GM12892 (cell line): Measurements from ENCODE around the gene ABHD3.
"Not testable (repeated sequence)": the region's sequence is repeated elsewhere in the genome, so short reads cannot be mapped to it uniquely, and the experiment has no call there.

Source experiments
- POLR2A ChIP-seq: IDR thresholded peaks from 2 replicates; pipeline ENCODE4 v1.6.1; 2011; ENCODE audit warnings: low read depth, low read length, control low read depth
- POLR2AphosphoS5 ChIP-seq: IDR thresholded peaks from 2 replicates; pipeline ENCODE4 v1.6.1; 2011; ENCODE audit warnings: low read depth, low read length, control low read depth

DNA sequence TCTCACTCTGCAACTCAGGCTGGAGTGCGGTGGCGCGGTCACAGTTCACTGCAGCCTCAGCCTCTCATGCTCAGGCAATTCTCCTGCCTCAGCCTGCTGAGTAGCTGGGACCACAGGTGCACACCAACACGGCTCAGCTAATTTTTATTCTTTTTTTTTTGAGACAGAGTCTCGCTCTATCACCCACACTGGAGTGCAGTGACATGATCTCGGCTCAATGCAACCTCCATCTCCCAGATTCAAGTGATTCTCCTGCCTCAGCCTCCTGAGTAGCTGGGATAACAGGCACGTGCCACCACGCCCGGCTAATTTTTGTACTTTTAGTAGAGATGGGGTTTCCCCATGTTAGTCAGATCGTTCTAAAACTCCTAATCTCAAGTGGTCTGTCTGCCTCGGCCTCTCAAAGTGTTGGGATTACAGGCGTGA lies 19.0 kb downstream of the ABHD3 start:
- not testable (repeated sequence) for TF ChIP-seq POLR2AphosphoS5, POLR2A
